ENCODE measurements around the gene RILP.
A peak's percentile ranks its signal among the peaks of the same experiment; 100 is the strongest.

Gene RILP

GRCh38 chr17:1648963-1649843 lies 463 bp downstream of the RILP start:
- Histone ChIP-seq H3F3A (ENCODE audit: insufficient read depth, low read length) (peaks cover 27% of the 10 kb centered on the region), H3K4me2 (ENCODE audit: low read depth, low read length) (peak overlapping the region; percentile 99), H3K9me2 (replicated peaks; ENCODE audit: insufficient read depth, low read length) (no peaks in the 10 kb centered on the region), H2AFZ (ENCODE audit: low read length) (peak overlapping the region; percentile 94), H3K27me3 (replicated peaks; ENCODE audit: insufficient read depth, low read length) (no peaks in the 10 kb centered on the region), H3K9me3 (replicated peaks; ENCODE audit: insufficient read depth, low read length) (no peaks in the 10 kb centered on the region), H3K4me1 (ENCODE audit: low read length) (peaks cover 15% of the 10 kb centered on the region), H3K79me2 (ENCODE audit: low read length) (no peaks in the 10 kb centered on the region), H3K27ac (ENCODE audit: low read length) (peak overlapping the region; percentile 63; the same call in 1 of the 2 replicates), H4K20me1 (ENCODE audit: insufficient read depth, low read length) (no peaks in the 10 kb centered on the region), H3K9ac (ENCODE audit: low read length) (peak overlapping the region; percentile 31; the same call in 1 of the 2 replicates), H3K36me3 (replicated peaks; ENCODE audit: insufficient read depth, low read length) (no peaks in the 10 kb centered on the region; the same call in none of the 2 replicates), H3K4me3 (ENCODE audit: low read length) (peak overlapping the region; percentile 74)
- DNase-seq: peak; percentile 96
- TF ChIP-seq EZH2phosphoT487 (IDR thresholded peaks at IDR 0.05; ENCODE audit: low read length) (no peak), CTCF (IDR thresholded peaks at IDR 0.05; ENCODE audit: low read length) (no peak), EZH2 (optimal IDR thresholded peaks at IDR 0.05; ENCODE audit: low read depth, low read length) (no peak)

- H3K27me3 ChIP-seq (replicated peaks; ENCODE audit: insufficient read depth, low read length): no peaks in the 10 kb centered on the region
- TF ChIP-seq CTCF (IDR thresholded peaks at IDR 0.05; ENCODE audit: low read length): peak; percentile 75
- no peak for TF ChIP-seq EZH2 (optimal IDR thresholded peaks at IDR 0.05; ENCODE audit: low read depth, low read length)
- no peak overlapping the region for H3K27ac ChIP-seq (ENCODE audit: low read length)
- H3K4me2 ChIP-seq (ENCODE audit: low read depth, low read length): peak overlapping the region; percentile 99
- peak overlapping the region; percentile 94 for H2AFZ ChIP-seq (ENCODE audit: low read length)
- no peaks in the 10 kb centered on the region for H4K20me1 ChIP-seq (ENCODE audit: insufficient read depth, low read length)
- H3F3A ChIP-seq (ENCODE audit: insufficient read depth, low read length): peaks cover 27% of the 10 kb centered on the region
- H3K9me3 ChIP-seq (replicated peaks; ENCODE audit: insufficient read depth, low read length): no peaks in the 10 kb centered on the region
- H3K4me1 ChIP-seq (ENCODE audit: low read length): peaks cover 19% of the 10 kb centered on the region
- no peaks in the 10 kb centered on the region for H3K9me2 ChIP-seq (replicated peaks; ENCODE audit: insufficient read depth, low read length)
- H3K4me3 ChIP-seq (ENCODE audit: low read length): peak overlapping the region; percentile 63
- no peaks in the 10 kb centered on the region; the same call in none of the 2 replicates for H3K36me3 ChIP-seq (replicated peaks; ENCODE audit: insufficient read depth, low read length)
- no peaks in the 10 kb centered on the region for H3K79me2 ChIP-seq (ENCODE audit: low read length)
- DNase-seq: no peak
- H3K9ac ChIP-seq (ENCODE audit: low read length): peak overlapping the region; percentile 42; the same call in 1 of the 2 replicates
Measured at GRCh38 chr17:1648173-1648962, 1.3 kb downstream of the RILP start.

DNA sequence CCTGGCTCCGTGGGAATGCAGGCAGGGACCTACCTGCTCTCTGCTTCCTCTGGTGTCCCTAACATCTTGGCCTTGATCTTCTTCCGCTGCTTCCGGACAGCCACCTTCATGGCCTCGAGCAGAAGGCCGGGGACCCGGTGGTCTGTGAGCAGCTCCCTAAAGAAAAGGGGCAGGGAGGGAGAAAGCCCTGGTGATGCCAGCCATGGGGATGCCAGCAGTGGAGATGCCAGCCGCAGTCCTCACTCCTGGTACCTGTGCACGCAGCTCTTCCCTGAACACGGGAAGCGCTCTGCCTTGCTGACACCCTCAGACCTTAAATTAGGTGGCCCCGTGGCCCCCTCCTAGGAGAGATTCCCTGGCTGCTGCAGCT lies 1.9 kb downstream of the RILP start:
- H2AFZ ChIP-seq (ENCODE audit: low read length): no peak overlapping the region
- no peaks in the 10 kb centered on the region for H3K9me3 ChIP-seq (replicated peaks; ENCODE audit: insufficient read depth, low read length)
- no peaks in the 10 kb centered on the region for H3K27me3 ChIP-seq (replicated peaks; ENCODE audit: insufficient read depth, low read length)
- DNase-seq: no peak
- H3K4me1 ChIP-seq (ENCODE audit: low read length): peaks cover 19% of the 10 kb centered on the region
- peaks cover 28% of the 10 kb centered on the region for H3F3A ChIP-seq (ENCODE audit: insufficient read depth, low read length)
- H3K36me3 ChIP-seq (replicated peaks; ENCODE audit: insufficient read depth, low read length): no peaks in the 10 kb centered on the region; the same call in none of the 2 replicates
- no peak overlapping the region for H3K4me2 ChIP-seq (ENCODE audit: low read depth, low read length)
- no peak for TF ChIP-seq CTCF (IDR thresholded peaks at IDR 0.05; ENCODE audit: low read length)
- TF ChIP-seq EZH2 (optimal IDR thresholded peaks at IDR 0.05; ENCODE audit: low read depth, low read length): no peak
- TF ChIP-seq EZH2phosphoT487 (IDR thresholded peaks at IDR 0.05; ENCODE audit: low read length): no peak
- no peaks in the 10 kb centered on the region for H4K20me1 ChIP-seq (ENCODE audit: insufficient read depth, low read length)
- H3K79me2 ChIP-seq (ENCODE audit: low read length): no peaks in the 10 kb centered on the region
- H3K9ac ChIP-seq (ENCODE audit: low read length): no peak overlapping the region
- no peak overlapping the region for H3K27ac ChIP-seq (ENCODE audit: low read length)
- H3K4me3 ChIP-seq (ENCODE audit: low read length): no peak overlapping the region
- no peaks in the 10 kb centered on the region for H3K9me2 ChIP-seq (replicated peaks; ENCODE audit: insufficient read depth, low read length)

All from MM.1S (cell line).